ENCODE results near the gene LGR5.

GRCh38 chr12:71538807-71539206, 99.2 kb downstream of the LGR5 start:
- TF ChIP-seq POLR2AphosphoS5 (IDR thresholded peaks at IDR 0.05; ENCODE audit: low read depth, low read length) (no peak), TAF1 (IDR thresholded peaks at IDR 0.05; ENCODE audit: borderline replicate concordance, low read depth, low read length) (no peak)
